ENCODE measurements around the gene CSNK1A1L.
A peak's percentile ranks its signal among the peaks of the same experiment; 100 is the strongest.

Gene CSNK1A1L

DNA sequence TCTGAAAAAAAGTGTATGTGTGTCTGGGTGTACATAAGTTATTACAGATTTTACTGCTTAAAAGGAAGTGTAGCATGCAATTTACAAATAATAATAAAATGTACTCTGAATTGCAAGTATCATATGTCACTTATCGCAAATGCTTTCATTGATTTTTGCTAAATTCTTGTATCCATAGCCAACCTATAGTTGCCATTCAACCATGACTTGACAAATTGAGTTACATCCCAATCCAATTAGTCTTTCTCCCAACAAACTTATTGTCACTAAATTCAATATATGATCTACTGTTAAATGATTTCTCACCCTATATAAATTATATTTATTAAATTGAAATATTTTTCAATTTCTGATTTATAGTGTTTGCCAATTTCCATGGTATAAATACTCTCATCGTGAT, 28.6 kb downstream of the CSNK1A1L start:
- no peak overlapping the region for H3K4me2 ChIP-seq (ENCODE audit: low read length)
- H4K20me1 ChIP-seq (ENCODE audit: insufficient read depth, low read length) = no peaks in the 10 kb centered on the region
- H3K79me2 ChIP-seq (ENCODE audit: low read length) = no peaks in the 10 kb centered on the region
- TF ChIP-seq, protein P1, sequence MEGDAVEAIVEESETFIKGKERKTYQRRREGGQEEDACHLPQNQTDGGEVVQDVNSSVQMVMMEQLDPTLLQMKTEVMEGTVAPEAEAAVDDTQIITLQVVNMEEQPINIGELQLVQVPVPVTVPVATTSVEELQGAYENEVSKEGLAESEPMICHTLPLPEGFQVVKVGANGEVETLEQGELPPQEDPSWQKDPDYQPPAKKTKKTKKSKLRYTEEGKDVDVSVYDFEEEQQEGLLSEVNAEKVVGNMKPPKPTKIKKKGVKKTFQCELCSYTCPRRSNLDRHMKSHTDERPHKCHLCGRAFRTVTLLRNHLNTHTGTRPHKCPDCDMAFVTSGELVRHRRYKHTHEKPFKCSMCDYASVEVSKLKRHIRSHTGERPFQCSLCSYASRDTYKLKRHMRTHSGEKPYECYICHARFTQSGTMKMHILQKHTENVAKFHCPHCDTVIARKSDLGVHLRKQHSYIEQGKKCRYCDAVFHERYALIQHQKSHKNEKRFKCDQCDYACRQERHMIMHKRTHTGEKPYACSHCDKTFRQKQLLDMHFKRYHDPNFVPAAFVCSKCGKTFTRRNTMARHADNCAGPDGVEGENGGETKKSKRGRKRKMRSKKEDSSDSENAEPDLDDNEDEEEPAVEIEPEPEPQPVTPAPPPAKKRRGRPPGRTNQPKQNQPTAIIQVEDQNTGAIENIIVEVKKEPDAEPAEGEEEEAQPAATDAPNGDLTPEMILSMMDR (IDR thresholded peaks at IDR 0.05; ENCODE audit: low read depth, low read length) = no peak
- no peak for TF ChIP-seq EZH2phosphoT487 (IDR thresholded peaks at IDR 0.05; ENCODE audit: low read depth)
- no peak overlapping the region for H2AFZ ChIP-seq (ENCODE audit: low read depth, low read length)
- no peaks in the 10 kb centered on the region for H3K4me1 ChIP-seq (ENCODE audit: low read length)
- no peak overlapping the region for H3K9ac ChIP-seq (ENCODE audit: low read length)
- H3K4me3 ChIP-seq (ENCODE audit: low read length) = no peak overlapping the region
- no peak overlapping the region for H3K27ac ChIP-seq (ENCODE audit: low read length)
- H3K27me3 ChIP-seq (ENCODE audit: low read depth, low read length) = no peaks in the 10 kb centered on the region
- no peaks in the 10 kb centered on the region for H3K9me3 ChIP-seq (ENCODE audit: insufficient read depth, low read length)
- H3K36me3 ChIP-seq (replicated peaks; ENCODE audit: low read depth, low read length) = no peaks in the 10 kb centered on the region

DNA sequence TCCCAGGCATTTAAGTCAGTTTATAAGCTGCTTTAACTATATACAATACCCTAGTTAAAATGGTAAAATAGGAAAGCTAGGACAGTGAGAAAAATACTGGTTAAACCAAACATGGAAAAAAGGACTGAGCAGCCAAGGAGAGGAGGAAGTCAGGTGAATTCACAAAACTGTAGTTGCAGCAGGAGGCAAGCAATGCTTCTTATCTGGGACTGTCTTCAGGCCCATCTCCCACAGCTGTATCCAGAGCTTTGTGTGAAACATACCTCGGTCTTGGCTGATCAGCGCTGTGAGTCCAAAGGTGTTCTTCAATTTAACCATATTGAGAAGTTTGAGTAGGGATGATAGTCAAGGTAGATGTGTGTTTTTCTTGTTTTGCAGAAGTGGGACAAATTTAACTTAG, 30.3 kb downstream of the CSNK1A1L start:
- H3K27ac ChIP-seq (ENCODE audit: low read length) = no peak overlapping the region
- H3K36me3 ChIP-seq (replicated peaks; ENCODE audit: low read depth, low read length) = no peaks in the 10 kb centered on the region
- H3K4me1 ChIP-seq (ENCODE audit: low read length) = no peaks in the 10 kb centered on the region
- H3K4me2 ChIP-seq (ENCODE audit: low read length) = no peak overlapping the region
- no peak overlapping the region for H3K9ac ChIP-seq (ENCODE audit: low read length)
- no peaks in the 10 kb centered on the region for H3K27me3 ChIP-seq (ENCODE audit: low read depth, low read length)
- no peak overlapping the region for H3K4me3 ChIP-seq (ENCODE audit: low read length)
- TF ChIP-seq EZH2phosphoT487 (IDR thresholded peaks at IDR 0.05; ENCODE audit: low read depth) = no peak
- TF ChIP-seq, protein P1 (IDR thresholded peaks at IDR 0.05; ENCODE audit: low read depth, low read length) = no peak
- no peak overlapping the region for H2AFZ ChIP-seq (ENCODE audit: low read depth, low read length)
- no peaks in the 10 kb centered on the region for H4K20me1 ChIP-seq (ENCODE audit: insufficient read depth, low read length)
- H3K79me2 ChIP-seq (ENCODE audit: low read length) = no peaks in the 10 kb centered on the region
- H3K9me3 ChIP-seq (ENCODE audit: insufficient read depth, low read length) = no peaks in the 10 kb centered on the region

DNA sequence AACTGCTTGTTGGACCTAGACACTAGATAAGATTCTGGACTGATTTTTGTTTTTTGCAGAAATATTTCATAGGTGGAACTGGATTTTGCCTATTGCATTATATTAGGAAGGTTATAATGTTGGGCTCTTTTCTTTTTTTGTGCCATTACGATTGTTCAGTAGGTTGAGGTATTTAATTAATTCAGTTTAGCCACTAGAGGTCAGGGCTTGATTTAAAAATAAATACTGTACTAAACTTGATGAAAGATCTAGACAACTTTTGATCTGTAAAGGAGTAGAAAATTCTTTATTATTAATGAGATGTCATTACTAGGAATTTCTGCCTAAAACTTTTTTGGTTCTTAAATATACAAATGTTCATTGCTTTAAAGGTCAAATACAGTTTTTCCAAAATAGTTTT, 30.8 kb downstream of the CSNK1A1L start:
- H3K27ac ChIP-seq (ENCODE audit: low read length) = no peak overlapping the region
- no peaks in the 10 kb centered on the region for H3K9me3 ChIP-seq (ENCODE audit: insufficient read depth, low read length)
- H3K4me2 ChIP-seq (ENCODE audit: low read length) = no peak overlapping the region
- no peaks in the 10 kb centered on the region for H3K79me2 ChIP-seq (ENCODE audit: low read length)
- 0 out of 2 replicates have a peak overlapping the region, but pooled peaks have one; percentile 48 for H2AFZ ChIP-seq (ENCODE audit: low read depth, low read length)
- H3K4me1 ChIP-seq (ENCODE audit: low read length) = no peaks in the 10 kb centered on the region
- no peak overlapping the region for H3K4me3 ChIP-seq (ENCODE audit: low read length)
- no peak overlapping the region for H3K9ac ChIP-seq (ENCODE audit: low read length)
- H4K20me1 ChIP-seq (ENCODE audit: insufficient read depth, low read length) = no peaks in the 10 kb centered on the region
- H3K27me3 ChIP-seq (ENCODE audit: low read depth, low read length) = no peaks in the 10 kb centered on the region
- H3K36me3 ChIP-seq (replicated peaks; ENCODE audit: low read depth, low read length) = no peaks in the 10 kb centered on the region
- no peak for TF ChIP-seq EZH2phosphoT487 (IDR thresholded peaks at IDR 0.05; ENCODE audit: low read depth)
- TF ChIP-seq, protein P1 (IDR thresholded peaks at IDR 0.05; ENCODE audit: low read depth, low read length) = peak; percentile 61

DNA sequence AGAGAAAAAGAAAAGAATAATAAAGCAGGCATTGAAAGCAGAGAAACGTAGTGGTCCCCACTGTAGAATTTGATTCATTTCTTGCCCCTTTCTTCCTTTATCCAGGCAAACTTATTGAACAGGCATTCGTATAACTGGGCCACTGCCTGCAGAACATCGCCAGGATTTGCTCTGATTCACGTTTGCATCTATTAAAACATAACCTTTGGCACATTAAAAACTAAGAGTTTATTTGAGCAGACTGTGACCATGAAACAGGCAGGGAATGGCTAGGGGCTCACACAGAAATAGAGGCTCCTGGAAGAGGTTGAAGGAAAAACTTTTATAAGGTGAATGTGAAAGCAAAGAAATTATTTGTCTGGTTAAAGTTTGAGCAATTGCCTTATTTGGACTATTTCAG, 33.4 kb downstream of the CSNK1A1L start:
- Histone ChIP-seq H3K79me2 (ENCODE audit: low read length) (no peaks in the 10 kb centered on the region), H3K4me2 (ENCODE audit: low read length) (no peak overlapping the region), H4K20me1 (ENCODE audit: insufficient read depth, low read length) (no peaks in the 10 kb centered on the region), H3K9ac (ENCODE audit: low read length) (no peak overlapping the region), H3K27me3 (ENCODE audit: low read depth, low read length) (no peaks in the 10 kb centered on the region), H3K4me3 (ENCODE audit: low read length) (no peak overlapping the region), H2AFZ (ENCODE audit: low read depth, low read length) (no peak overlapping the region), H3K9me3 (ENCODE audit: insufficient read depth, low read length) (no peaks in the 10 kb centered on the region), H3K4me1 (ENCODE audit: low read length) (peaks cover 22% of the 10 kb centered on the region), H3K27ac (ENCODE audit: low read length) (no peak overlapping the region), H3K36me3 (replicated peaks; ENCODE audit: low read depth, low read length) (no peaks in the 10 kb centered on the region)
- TF ChIP-seq, protein P1 (IDR thresholded peaks at IDR 0.05; ENCODE audit: low read depth, low read length) = no peak
- TF ChIP-seq EZH2phosphoT487 (IDR thresholded peaks at IDR 0.05; ENCODE audit: low read depth) = no peak

All from OCI-LY3 (cell line).